CD4-positive, alpha-beta memory T cell (primary cell): ENCODE data around the gene TNS1. TPM values are rescaled to one million over a fixed set of nuclear protein-coding genes. Genes with fewer than 3 reads are reported as not detected.

Experiments
- CTCF ChIA-PET: fragments of 350-600 bp; sonication (Branson Sonifier 250); formaldehyde crosslinking; loops from one replicate; lab custom pipeline; 2021; ENCODE audit warnings: inconsistent platforms; ENCODE audit not compliant: partially characterized antibody; lab: Charles Lee
- POLR2A ChIA-PET: fragments of 350-600 bp; sonication (Branson Sonifier 250); formaldehyde crosslinking; loops from one replicate; lab custom pipeline; 2021; ENCODE audit not compliant: partially characterized antibody; lab: Charles Lee
- DNase-seq, 5 donors: peaks; one replicate each; pipeline versions ENCODE4 v3.0.0 to v3.0.0-alpha.2; 2020 to 2022; ENCODE audit warnings: mixed read lengths in 1 of 5
- H3K27ac ChIP-seq: one replicate; pipeline ENCODE4 v1.7.0; 2013; ENCODE audit warnings: low read depth, low read length
- H3K27me3 ChIP-seq: 2 replicates; pipeline ENCODE4 v1.7.0; 2013; ENCODE audit warnings: mild to moderate bottlenecking, low read length, moderate library complexity; ENCODE audit not compliant: insufficient read depth
- H3K36me3 ChIP-seq: 2 replicates; pipeline ENCODE4 v1.7.0; 2013; ENCODE audit warnings: mild to moderate bottlenecking, low read length, moderate library complexity; ENCODE audit not compliant: insufficient read depth
- H3K4me1 ChIP-seq: 2 replicates; pipeline ENCODE4 v1.7.0; 2013; ENCODE audit warnings: mild to moderate bottlenecking, low read length, moderate library complexity; ENCODE audit not compliant: insufficient read depth
- H3K4me3 ChIP-seq, 2 donors: one replicate each; pipeline ENCODE4 v1.7.0; 2013; ENCODE audit warnings: low read length in 2 of 2, mild to moderate bottlenecking in 1 of 2
- H3K9me3 ChIP-seq, 2 donors: one replicate each; pipeline ENCODE4 v1.7.0; 2013; ENCODE audit warnings: low read length in 2 of 2, control low read depth in 1 of 2; ENCODE audit not compliant: control insufficient read depth in 1 of 2
- H3K27ac Mint-ChIP-seq, 7 donors: one replicate each; pipeline ENCODE4 v1.8.0; 2020 to 2021; ENCODE audit warnings: mixed read lengths in 7 of 7, mild to moderate bottlenecking in 6 of 7, inconsistent platforms in 3 of 7, moderate library complexity in 3 of 7
- H3K27me3 Mint-ChIP-seq, 2 donors: one replicate each; pipeline ENCODE4 v1.8.0; 2020 to 2021; ENCODE audit warnings: mixed read lengths in 2 of 2
- H3K36me3 Mint-ChIP-seq, 2 donors: one replicate each; pipeline ENCODE4 v1.8.0; 2020 to 2021; ENCODE audit warnings: mixed read lengths in 2 of 2, inconsistent platforms in 1 of 2, mild to moderate bottlenecking in 1 of 2
- H3K4me1 Mint-ChIP-seq, 4 donors: one replicate each; pipeline ENCODE4 v1.8.0; 2020 to 2021; ENCODE audit warnings: mixed read lengths in 4 of 4, mild to moderate bottlenecking in 1 of 4
- H3K4me3 Mint-ChIP-seq, 8 donors: one replicate each; pipeline ENCODE4 v1.8.0; 2020 to 2021; ENCODE audit warnings: mixed read lengths in 8 of 8, mild to moderate bottlenecking in 7 of 8, moderate library complexity in 6 of 8, inconsistent platforms in 3 of 8
- H3K9me3 Mint-ChIP-seq, 8 donors: one replicate each; pipeline ENCODE4 v1.8.0; 2020 to 2021; ENCODE audit warnings: mixed read lengths in 8 of 8, mild to moderate bottlenecking in 5 of 8, inconsistent platforms in 3 of 8, moderate library complexity in 1 of 8
- intact Hi-C: fragments of 100-400 bp; cut with micrococcal nuclease; formaldehyde crosslinking; loops from one replicate; pipeline ENCODE4 v1.15.1; 2023
- polyA plus RNA-seq, 2 donors: library from polyadenylated mRNA; unstranded; fragments of 300-500 nt; fragmentation: Illumina TruSeq; gene quantifications; one replicate each; pipeline ENCODE4 v1.2.3, GENCODE V29; 2021
- total RNA-seq, 2 experiments: library from RNA; stranded (reverse); gene quantifications; one replicate each; pipeline ENCODE4 v1.2.3, GENCODE V29; 2021

Gene TNS1
- total and polyA plus RNA-seq, 4 experiments from 2014 or later: 0.78 to 1.2 TPM; not detected in 2

DNA sequence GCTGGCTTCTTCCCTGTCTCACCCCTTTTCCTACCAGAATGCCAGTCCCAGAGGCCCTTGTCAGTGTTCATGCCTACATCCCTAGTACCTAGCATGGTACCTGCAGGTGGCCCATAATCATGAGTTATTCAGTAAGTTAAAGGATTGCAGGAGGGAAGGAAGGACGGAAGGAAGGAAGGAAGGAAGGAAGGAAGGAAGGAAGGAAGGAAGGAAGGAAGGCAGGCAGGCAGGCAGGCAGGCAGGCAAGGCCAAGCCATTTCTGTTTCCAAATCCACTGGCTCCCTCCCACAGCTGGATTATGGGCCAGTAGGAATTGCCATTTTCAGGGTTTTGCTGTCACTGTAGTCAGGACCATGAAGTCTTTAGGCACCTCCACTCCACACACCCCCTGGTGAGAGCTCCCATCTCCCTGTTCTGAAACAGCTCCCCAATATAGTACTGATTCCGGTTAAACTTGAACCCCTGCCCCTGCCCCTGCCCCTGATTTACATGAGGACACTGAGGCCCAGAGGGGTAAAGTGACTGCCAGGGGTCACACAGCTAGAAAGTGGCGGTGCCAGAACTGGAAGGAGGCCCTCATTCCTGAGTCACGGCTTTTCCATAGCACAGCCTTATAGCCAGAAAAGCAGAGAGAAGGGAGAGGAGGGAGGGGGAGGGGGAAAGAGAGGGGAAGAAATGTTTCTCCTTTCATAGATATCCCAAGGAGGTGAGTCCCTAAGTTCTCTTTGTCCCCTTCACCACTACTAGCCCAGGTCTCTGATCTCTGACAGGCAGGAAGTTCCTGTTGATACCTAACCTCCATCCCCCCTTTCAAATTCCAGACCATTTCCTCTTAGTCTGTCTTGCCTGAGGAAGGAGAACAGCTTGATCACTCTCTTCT lies 12.2 kb upstream of the TNS1 start:
- Histone ChIP-seq H3K36me3 (no peaks in the 10 kb centered on the region), H3K27ac (no peak overlapping the region), H3K27me3 (no peaks in the 10 kb centered on the region), H3K4me3 (no peak overlapping the region), H3K9me3 (no peaks in the 10 kb centered on the region), H3K4me1 (peaks cover 6% of the 10 kb centered on the region)
- Mint-ChIP-seq H3K9me3 (no peaks in the 10 kb centered on the region), H3K4me1 (peaks cover 1 to 6% (median 5%) of the 10 kb centered on the region in 4 donors), H3K27me3 (peaks cover 24 to 28% of the 10 kb centered on the region in 2 donors), H3K36me3 (no peaks in the 10 kb centered on the region), H3K27ac (no peak overlapping the region), H3K4me3 (no peak overlapping the region)
- intact Hi-C loops: no loop called here
- ChIA-PET POLR2A (no interaction called here), CTCF (no interaction called here)
- DNase-seq: no peak

DNA sequence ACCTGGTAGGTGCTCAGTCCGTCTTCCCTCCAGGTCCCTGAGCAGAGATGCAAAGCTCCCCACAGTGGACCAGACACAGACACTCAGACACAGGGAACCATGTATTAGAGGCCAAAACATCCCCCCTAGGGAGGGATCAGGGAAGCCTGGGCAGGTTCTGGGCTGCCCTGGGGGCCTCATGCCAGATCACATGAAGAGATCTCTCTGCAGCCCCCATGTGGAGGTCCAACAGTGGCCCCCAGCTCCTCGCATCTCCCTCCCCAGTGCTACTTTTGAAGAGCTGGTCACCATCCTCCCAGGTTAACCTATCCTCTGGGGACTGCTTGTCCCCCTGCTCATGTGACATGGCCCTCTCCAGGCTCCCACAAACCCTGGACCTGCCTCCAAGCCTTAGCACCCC lies 10.5 kb upstream of the TNS1 start:
- POLR2A ChIA-PET: no interaction called here
- CTCF ChIA-PET: no interaction called here
- intact Hi-C loops: no loop called here
- DNase-seq: no peak
- Mint-ChIP-seq H3K4me3 (no peak overlapping the region), H3K9me3 (no peaks in the 10 kb centered on the region), H3K27ac (no peak overlapping the region), H3K27me3 (peaks cover 24 to 31% of the 10 kb centered on the region in 2 donors), H3K36me3 (no peaks in the 10 kb centered on the region), H3K4me1 (peaks cover 1 to 18% (median 6%) of the 10 kb centered on the region in 4 donors)
- no peaks in the 10 kb centered on the region for H3K36me3 ChIP-seq
- H3K27me3 ChIP-seq: no peaks in the 10 kb centered on the region
- H3K4me3 ChIP-seq: no peak overlapping the region
- peaks cover 11% of the 10 kb centered on the region for H3K4me1 ChIP-seq
- H3K9me3 ChIP-seq: no peaks in the 10 kb centered on the region
- H3K27ac ChIP-seq: no peak overlapping the region

DNA sequence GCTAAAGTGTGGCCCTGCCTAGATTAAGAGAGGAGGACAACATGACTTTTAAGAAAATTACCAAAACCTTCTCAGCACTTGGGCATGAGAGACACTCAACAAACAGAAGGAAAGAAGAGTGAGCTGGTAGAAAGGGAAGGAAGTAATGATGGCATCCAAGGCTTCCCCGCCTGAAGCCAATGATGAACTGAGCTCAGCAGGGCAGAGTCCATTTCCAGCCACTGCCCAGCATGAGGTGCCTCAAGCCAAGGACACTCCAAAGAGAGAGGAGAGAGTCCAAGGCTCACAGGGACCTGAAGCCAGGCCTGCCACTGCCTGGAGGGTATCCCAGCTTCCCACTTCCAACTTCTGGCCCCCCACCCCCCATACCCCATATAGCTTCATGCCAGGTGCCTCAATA lies 9.5 kb upstream of the TNS1 start:
- Mint-ChIP-seq H3K9me3 (no peaks in the 10 kb centered on the region), H3K36me3 (no peaks in the 10 kb centered on the region), H3K4me1 (peaks cover 1 to 18% (median 6%) of the 10 kb centered on the region in 4 donors), H3K27ac (no peak overlapping the region), H3K27me3 (peaks cover 24 to 33% of the 10 kb centered on the region in 2 donors), H3K4me3 (no peak overlapping the region)
- Histone ChIP-seq H3K27me3 (no peaks in the 10 kb centered on the region), H3K9me3 (no peaks in the 10 kb centered on the region), H3K27ac (no peak overlapping the region), H3K4me1 (peaks cover 11% of the 10 kb centered on the region), H3K4me3 (no peak overlapping the region), H3K36me3 (no peaks in the 10 kb centered on the region)
- DNase-seq: no peak
- intact Hi-C loops: no loop called here
- POLR2A ChIA-PET: no interaction called here
- CTCF ChIA-PET: no interaction called here

DNA sequence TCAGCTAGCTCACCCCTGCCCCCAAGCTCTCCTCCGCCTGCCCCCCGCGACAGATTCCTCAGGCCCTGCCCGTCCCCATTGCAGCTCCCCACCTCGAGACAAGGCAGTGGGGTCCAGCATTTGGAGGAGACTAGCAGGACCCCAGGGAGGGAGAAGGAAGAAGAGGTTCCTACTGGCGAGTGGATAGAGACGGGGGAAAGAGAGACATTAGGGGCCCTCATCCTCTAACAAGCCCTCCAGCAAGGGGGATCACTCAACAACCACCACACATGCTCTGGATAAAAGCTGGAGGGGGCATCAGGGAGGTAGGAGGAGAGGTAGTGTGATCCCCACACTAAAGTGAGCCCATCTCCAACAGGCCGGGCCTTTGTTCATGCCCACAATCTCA lies 8.9 kb upstream of the TNS1 start:
- no peaks in the 10 kb centered on the region for H3K36me3 Mint-ChIP-seq
- no peak for DNase-seq
- intact Hi-C loops: no loop called here
- H3K27me3 Mint-ChIP-seq: peaks cover 24 to 33% of the 10 kb centered on the region in 2 donors
- no peaks in the 10 kb centered on the region for H3K36me3 ChIP-seq
- H3K27me3 ChIP-seq: no peaks in the 10 kb centered on the region
- POLR2A ChIA-PET: no interaction called here
- no peak overlapping the region for H3K27ac ChIP-seq
- H3K9me3 ChIP-seq: no peaks in the 10 kb centered on the region
- H3K4me3 ChIP-seq: no peak overlapping the region
- CTCF ChIA-PET: no interaction called here
- no peak overlapping the region for H3K4me3 Mint-ChIP-seq
- no peaks in the 10 kb centered on the region for H3K9me3 Mint-ChIP-seq
- H3K4me1 Mint-ChIP-seq: peaks cover 1 to 18% (median 6%) of the 10 kb centered on the region in 4 donors
- H3K4me1 ChIP-seq: peaks cover 11% of the 10 kb centered on the region
- H3K27ac Mint-ChIP-seq: no peak overlapping the region

DNA sequence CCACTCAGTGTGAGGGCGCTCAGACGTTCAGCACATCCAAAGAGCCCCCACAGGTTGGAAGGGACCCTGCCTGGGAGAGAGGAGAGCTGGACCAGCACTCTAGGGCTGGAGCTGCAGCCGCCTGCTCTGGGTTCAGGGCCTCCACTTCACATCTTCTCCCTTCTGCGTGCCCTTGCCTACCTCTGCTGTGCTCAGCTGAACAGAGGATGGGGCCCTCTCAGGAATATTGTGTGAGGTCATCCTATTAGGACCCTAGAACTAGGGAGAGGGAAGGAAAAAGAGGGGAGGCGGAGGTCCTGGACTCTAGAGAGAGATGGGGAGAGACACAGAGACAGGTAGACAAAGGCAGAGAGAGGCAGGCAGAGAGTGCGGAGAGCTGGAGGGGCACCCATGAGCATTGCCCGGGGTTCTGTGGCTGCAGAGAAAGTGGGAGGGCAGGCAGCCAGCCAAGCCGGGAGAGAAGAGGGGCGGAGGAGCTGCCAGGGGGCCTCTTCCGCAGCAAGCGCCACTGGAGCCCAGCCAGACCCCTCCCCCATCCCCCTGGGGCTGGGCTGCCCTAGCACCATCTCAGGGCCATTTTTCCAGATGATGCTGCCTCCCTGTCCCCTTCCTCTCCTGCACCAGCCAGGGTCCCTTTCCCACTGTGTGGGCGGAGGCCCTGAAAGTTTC lies 8.3 kb upstream of the TNS1 start:
- peaks cover 24 to 36% of the 10 kb centered on the region in 2 donors for H3K27me3 Mint-ChIP-seq
- CTCF ChIA-PET: no interaction called here
- no peak overlapping the region for H3K27ac Mint-ChIP-seq

DNA sequence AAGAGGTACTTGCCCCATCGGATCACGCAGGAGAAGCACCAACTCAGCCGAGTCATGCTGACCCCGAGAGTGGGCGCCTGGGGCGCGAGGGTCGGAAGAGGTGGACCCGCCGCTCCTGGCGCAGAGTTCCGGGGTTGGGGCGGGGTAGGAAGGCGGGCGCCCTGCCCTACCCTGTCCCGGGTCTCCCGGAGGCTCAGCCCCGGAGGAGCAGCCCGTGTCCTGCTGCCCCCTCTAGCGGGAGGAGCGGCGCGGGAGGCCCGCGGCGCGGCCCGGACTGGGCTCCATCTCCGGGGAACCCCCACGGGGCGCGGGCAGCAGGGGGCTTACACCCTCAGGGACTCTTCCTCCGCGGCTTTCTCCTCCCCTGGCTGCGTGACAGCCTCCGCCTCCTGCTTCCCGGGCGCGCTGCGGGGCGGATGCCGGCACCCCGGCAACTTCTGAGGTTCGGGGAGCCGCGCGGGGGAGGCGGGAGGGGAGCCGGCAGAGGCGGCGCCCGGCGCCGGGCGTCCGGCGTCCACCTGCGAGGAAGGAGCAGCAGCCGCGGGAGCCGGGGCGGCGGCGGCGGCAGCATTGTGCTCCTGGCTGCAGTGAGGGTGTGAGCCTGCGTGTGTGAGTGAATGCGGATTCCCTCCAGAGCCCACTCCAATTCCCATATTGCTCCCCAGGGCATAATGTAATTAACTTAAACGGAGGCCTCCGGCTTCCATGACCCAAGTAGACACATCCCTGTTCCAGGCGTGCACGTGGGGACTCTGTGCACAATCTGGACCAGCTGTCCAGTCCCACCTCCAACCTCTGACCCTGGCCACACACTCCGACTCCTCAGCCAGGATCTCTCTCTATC lies 7.6 kb upstream of the TNS1 start:
- ChIA-PET POLR2A (no interaction called here), CTCF (no interaction called here)
- Histone ChIP-seq H3K27ac (no peak overlapping the region), H3K4me1 (peaks cover 11% of the 10 kb centered on the region), H3K9me3 (no peaks in the 10 kb centered on the region), H3K36me3 (no peaks in the 10 kb centered on the region), H3K27me3 (no peaks in the 10 kb centered on the region), H3K4me3 (no peak overlapping the region)
- Mint-ChIP-seq H3K9me3 (no peaks in the 10 kb centered on the region), H3K4me3 (peak overlapping the region in 7 of 8 donors; percentile 55 to 83 (median 79)), H3K36me3 (no peaks in the 10 kb centered on the region), H3K27ac (no peak overlapping the region), H3K27me3 (peaks cover 24 to 40% of the 10 kb centered on the region in 2 donors), H3K4me1 (peaks cover 1 to 18% (median 6%) of the 10 kb centered on the region in 4 donors)
- intact Hi-C loops: no loop called here
- peak in 4 of 5 donors; percentile 8 to 25 (median 18) for DNase-seq

More for the DNA sequence above, 8.3 kb upstream of the TNS1 start:
- Histone ChIP-seq H3K27me3 (no peaks in the 10 kb centered on the region), H3K36me3 (no peaks in the 10 kb centered on the region), H3K27ac (no peak overlapping the region), H3K9me3 (no peaks in the 10 kb centered on the region), H3K4me1 (peaks cover 11% of the 10 kb centered on the region), H3K4me3 (no peak overlapping the region)
- Mint-ChIP-seq H3K9me3 (no peaks in the 10 kb centered on the region), H3K36me3 (no peaks in the 10 kb centered on the region), H3K4me3 (peak overlapping the region in 7 of 8 donors; percentile 55 to 83 (median 79)), H3K4me1 (peaks cover 1 to 18% (median 6%) of the 10 kb centered on the region in 4 donors)
- POLR2A ChIA-PET: no interaction called here
- intact Hi-C loops: no loop called here
- DNase-seq: no peak

DNA sequence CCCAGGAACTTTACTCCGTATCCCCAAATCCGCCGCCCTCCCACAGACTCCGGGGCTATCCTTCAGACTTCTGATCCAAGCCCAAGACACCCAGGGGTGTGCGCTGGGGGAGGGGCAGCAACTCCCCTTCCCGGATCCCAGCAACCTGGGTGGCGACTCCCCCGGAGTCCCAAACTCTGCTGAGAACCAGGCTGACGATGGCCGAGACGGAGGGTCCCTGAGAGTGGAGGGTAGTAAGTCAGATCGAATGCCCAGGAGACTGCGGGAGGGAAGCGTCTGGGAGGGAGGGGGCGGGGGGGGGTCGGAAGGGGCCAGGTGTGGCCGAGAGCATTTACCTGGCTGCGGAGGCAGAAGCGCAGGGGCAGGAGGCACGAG lies 7.0 kb upstream of the TNS1 start:
- H3K36me3 ChIP-seq: no peaks in the 10 kb centered on the region
- H3K4me1 ChIP-seq: peaks cover 11% of the 10 kb centered on the region
- ChIA-PET POLR2A (no interaction called here), CTCF (interaction anchor here (2.0 kb wide), 1 partner anchor 16 kb away, joined by 6 read pairs; no protein-coding TSS in a partner anchor)
- H3K9me3 ChIP-seq: no peaks in the 10 kb centered on the region
- H3K4me1 Mint-ChIP-seq: peaks cover 1 to 18% (median 6%) of the 10 kb centered on the region in 4 donors
- intact Hi-C loops: no loop called here
- H3K36me3 Mint-ChIP-seq: no peaks in the 10 kb centered on the region
- H3K27ac ChIP-seq: no peak overlapping the region
- no peak overlapping the region for H3K27ac Mint-ChIP-seq
- peak overlapping the region in 5 of 8 donors; percentile 35 to 68 (median 54) for H3K4me3 Mint-ChIP-seq
- no peak overlapping the region for H3K4me3 ChIP-seq
- H3K9me3 Mint-ChIP-seq: no peaks in the 10 kb centered on the region
- H3K27me3 Mint-ChIP-seq: peaks cover 24 to 41% of the 10 kb centered on the region in 2 donors
- H3K27me3 ChIP-seq: no peaks in the 10 kb centered on the region
- DNase-seq: no peak
